A204.1 (cell line): ENCODE results near the gene CTNNA3.

Source experiments
- FAIRE-seq: peaks from 2 replicates; lab custom pipeline; 2012; peaks lifted over from hg19 to GRCh38; lab: Jason Lieb, UNC

Gene CTNNA3

GRCh38 chr10:66639371-66639770, 1056.6 kb downstream of the CTNNA3 start:
- FAIRE-seq, result no peak

GRCh38 chr10:66637273-66638036, 1058.5 kb downstream of the CTNNA3 start:
- no peak for FAIRE-seq

GRCh38 chr10:66629996-66630395, 1066.0 kb downstream of the CTNNA3 start:
- no peak for FAIRE-seq

GRCh38 chr10:66627156-66627555, 1068.8 kb downstream of the CTNNA3 start:
- FAIRE-seq, result no peak

GRCh38 chr10:66625709-66626590, 1070.0 kb downstream of the CTNNA3 start:
- no peak for FAIRE-seq

GRCh38 chr10:66622050-66622449, 1073.9 kb downstream of the CTNNA3 start:
- no peak for FAIRE-seq

GRCh38 chr10:66604195-66604594, 1091.8 kb downstream of the CTNNA3 start:
- FAIRE-seq, result no peak

GRCh38 chr10:66591865-66592264, 1104.1 kb downstream of the CTNNA3 start:
- FAIRE-seq, result no peak

GRCh38 chr10:66587680-66588050, 1108.3 kb downstream of the CTNNA3 start:
- no peak for FAIRE-seq

- no peak for FAIRE-seq
Observed at GRCh38 chr10:66586897-66587679, 1108.9 kb downstream of the CTNNA3 start.

- no peak for FAIRE-seq
Observed at GRCh38 chr10:66586073-66586472, 1109.9 kb downstream of the CTNNA3 start.

- no peak for FAIRE-seq
Observed at GRCh38 chr10:66575251-66575855, 1120.6 kb downstream of the CTNNA3 start.

GRCh38 chr10:66572700-66573099, 1123.3 kb downstream of the CTNNA3 start:
- FAIRE-seq, result no peak

GRCh38 chr10:66565999-66566398, 1130.0 kb downstream of the CTNNA3 start:
- no peak for FAIRE-seq

- FAIRE-seq, result no peak
Observed at GRCh38 chr10:66564287-66564686, 1131.7 kb downstream of the CTNNA3 start.

- no peak for FAIRE-seq
Observed at GRCh38 chr10:66555061-66555460, 1140.9 kb downstream of the CTNNA3 start.

- no peak for FAIRE-seq
Observed at GRCh38 chr10:66552331-66552730, 1143.7 kb downstream of the CTNNA3 start.

GRCh38 chr10:66550351-66550750, 1145.6 kb downstream of the CTNNA3 start:
- no peak for FAIRE-seq

GRCh38 chr10:66538908-66539307, 1157.1 kb downstream of the CTNNA3 start:
- FAIRE-seq, result no peak

- FAIRE-seq, result no peak
Observed at GRCh38 chr10:66538371-66538770, 1157.6 kb downstream of the CTNNA3 start.

GRCh38 chr10:66537186-66537585, 1158.8 kb downstream of the CTNNA3 start:
- FAIRE-seq, result peak; percentile 41

GRCh38 chr10:66535439-66535838, 1160.6 kb downstream of the CTNNA3 start:
- no peak for FAIRE-seq
